GM12878 (cell line): Measurements from ENCODE around the gene PNMA1. TPM values are rescaled to one million over a fixed set of nuclear protein-coding genes. Genes with fewer than 3 reads are reported as not detected.

Experiments
- ATAC-seq: fragments of 200-7000 bp; cut with Tn5 transposase; 3 replicates; pipeline ENCODE4 v1.9.1; 2020; ENCODE audit warnings: mild to moderate bottlenecking, moderate library complexity
- BruUV-seq: library from RNA; stranded (reverse); fragments of 400-500 nt; replicated peaks from 2 replicates; lab custom pipeline; 2021; lab: Mats Ljungman, UMichigan
- CTCF ChIA-PET: fragments of 300-600 bp; sonication (Branson Sonifier 250); formaldehyde crosslinking; extraction: SDS; loops from one replicate; lab custom pipeline; 2021; ENCODE audit warnings: inconsistent platforms; lab: Yijun Ruan, JAX
- POLR2A ChIA-PET: fragments of 350-600 bp; formaldehyde crosslinking; extraction: SDS; loops from one replicate; lab custom pipeline; 2021; ENCODE audit warnings: inconsistent platforms; lab: Charles Lee
- RAD21 ChIA-PET: fragments of 300-600 bp; sonication (Branson Sonifier 250); formaldehyde crosslinking; loops from one replicate; lab custom pipeline; 2023; ENCODE audit warnings: antibody characterized with exemption; ENCODE audit not compliant: unreplicated experiment; lab: Charles Lee
- SMC1A ChIA-PET: fragments of 300-600 bp; sonication (Branson Sonifier 250); formaldehyde crosslinking; loops from one replicate; lab custom pipeline; 2023; ENCODE audit not compliant: unreplicated experiment, uncharacterized antibody; lab: Charles Lee
- DNase-seq: peaks from one replicate; pipeline ENCODE4 v3.0.0-alpha.2; 2011; ENCODE audit warnings: low read depth, low spot score
- FAIRE-seq: peaks from 3 replicates; lab custom pipeline; 2011; peaks lifted over from hg19 to GRCh38; lab: Jason Lieb, UNC
- H2AFZ ChIP-seq: 2 replicates; pipeline ENCODE4 v1.6.0; 2011; ENCODE audit warnings: low read depth, low read length, control low read depth; ENCODE audit not compliant: control insufficient read depth
- H3K27ac ChIP-seq: 2 replicates; pipeline ENCODE4 v1.5.1; 2011; ENCODE audit warnings: control low read depth; ENCODE audit not compliant: control insufficient read depth, insufficient read depth
- H3K27me3 ChIP-seq, 2 experiments: replicated peaks in 1 of 2; 2 replicates each; pipeline versions ENCODE4 v1.6.0 to v1.6.1; 2011; ENCODE audit warnings: low read length in 1 of 2; ENCODE audit not compliant: control insufficient read depth in 2 of 2, insufficient read depth in 2 of 2
- H3K36me3 ChIP-seq, 2 experiments: 2 replicates each; pipeline ENCODE4 v1.5.1; 2011; ENCODE audit warnings: low read length in 1 of 2; ENCODE audit not compliant: control insufficient read depth in 2 of 2, insufficient read depth in 2 of 2
- H3K4me1 ChIP-seq: 2 replicates; pipeline ENCODE4 v1.6.1; 2011; ENCODE audit warnings: mild to moderate bottlenecking, low read length, moderate library complexity, mixed read lengths; ENCODE audit not compliant: control insufficient read depth, insufficient read depth
- H3K4me2 ChIP-seq: 2 replicates; pipeline ENCODE4 v1.6.0; 2011; ENCODE audit warnings: control low read depth; ENCODE audit not compliant: control insufficient read depth, insufficient read depth
- H3K4me3 ChIP-seq: fragments of 200-600 bp; sonication (generic); 2 replicates; pipeline ENCODE4 v1.5.1; 2016
- H3K79me2 ChIP-seq: 2 replicates; pipeline ENCODE4 v1.6.0; 2011; ENCODE audit warnings: low read length; ENCODE audit not compliant: control insufficient read depth, insufficient read depth
- H3K9ac ChIP-seq: 2 replicates; pipeline ENCODE4 v1.8.0; 2011; ENCODE audit warnings: low read length, control low read depth, mixed read lengths; ENCODE audit not compliant: control insufficient read depth, insufficient read depth
- H3K9me3 ChIP-seq: replicated peaks from 3 replicates; pipeline ENCODE4 v1.5.1; 2011; ENCODE audit warnings: mild to moderate bottlenecking, low read length; ENCODE audit not compliant: control insufficient read depth, insufficient read depth
- H4K20me1 ChIP-seq: 2 replicates; pipeline ENCODE4 v1.6.0; 2011; ENCODE audit not compliant: control insufficient read depth, insufficient read depth
- ASH2L ChIP-seq: fragments of 300-600, 200-600 bp; sonication (generic); IDR thresholded peaks from 2 replicates; pipeline ENCODE4 v1.6.1; 2017; ENCODE audit warnings: low read depth, mild to moderate bottlenecking, borderline replicate concordance
- CHD1 ChIP-seq: IDR thresholded peaks from 2 replicates; pipeline ENCODE4 v1.6.1; 2012; ENCODE audit warnings: low read depth, low read length, improper control_type of control experiment
- ELK1 ChIP-seq: IDR thresholded peaks from 2 replicates; pipeline ENCODE4 v1.6.1; 2012; ENCODE audit warnings: low read depth, low read length, improper control_type of control experiment
- HDAC6 ChIP-seq: fragments of 200-600 bp; sonication (generic); IDR thresholded peaks from one replicate; pipeline ENCODE4 v1.8.0; 2017; ENCODE audit warnings: antibody characterized with exemption; ENCODE audit not compliant: unreplicated experiment
- IRF5 ChIP-seq: fragments of 450-650 bp; IDR thresholded peaks from 2 replicates; pipeline ENCODE4 v1.6.1; 2017; ENCODE audit warnings: borderline replicate concordance
- KAT2A ChIP-seq: conservative IDR thresholded peaks from 2 replicates; pipeline ENCODE4 v1.6.1; 2011; ENCODE audit warnings: low read depth, low read length; ENCODE audit not compliant: control insufficient read depth
- NBN ChIP-seq: fragments of 450-650 bp; IDR thresholded peaks from 2 replicates; pipeline ENCODE4 v1.6.1; 2016
- SIX5 ChIP-seq: IDR thresholded peaks from 2 replicates; pipeline ENCODE4 v1.6.1; 2011; ENCODE audit warnings: mild to moderate bottlenecking, low read depth, low read length, moderate library complexity; ENCODE audit not compliant: severe bottlenecking
- ZNF274 ChIP-seq: IDR thresholded peaks from one replicate; pipeline ENCODE4 v1.8.0; 2011; ENCODE audit not compliant: insufficient read length, insufficient read depth
- WGBS: methylation state at CpG from one replicate; pipeline ENCODE4 v1.1.6; 2016; ENCODE audit warnings: low lambda C conversion rate; ENCODE audit not compliant: insufficient replicate concordance, insufficient coverage; ENCODE audit errors: missing lambda C conversion rate; 5-methylcytosine and 5-hydroxymethylcytosine counted together
- in situ Hi-C: fragments of 300-500 bp; cut with MboI; formaldehyde crosslinking; loops from 9 replicates; pipeline ENCODE4 v1.14.3; 2018; ENCODE audit warnings: mixed read lengths
- intact Hi-C: fragments of 100-400 bp; cut with micrococcal nuclease; formaldehyde crosslinking; loops from one replicate; pipeline ENCODE4 v1.14.2; 2022; ENCODE audit not compliant: unreplicated experiment
- polyA plus RNA-seq, 11 experiments: library from polyadenylated mRNA; depleted of rRNA in 4 of 11; unstranded in 6 of 11; stranded (reverse) in 5 of 11; fragments of >200 nt; fragmentation: Nextera tagmentation in 4 of 11; fragmentation: Illumina TruSeq in 1 of 11; extraction: Ambion mirVana in 4 of 11; extraction: Trizol in 1 of 11; gene quantifications; 1 replicate in 1 of 11; 2 replicates in 10 of 11; pipeline versions ENCODE4 v1.2.1 to v1.2.3, GENCODE V29; 2011 to 2016; ENCODE audit warnings: inconsistent platforms in 2 of 11, missing spikeins in 2 of 11, low read depth in 1 of 11
- total RNA-seq, 4 experiments: library from RNA; depleted of rRNA in 3 of 4; stranded (reverse); fragments of >200 nt in 3 of 4; fragmentation: Illumina TruSeq in 1 of 4; extraction: Trizol in 1 of 4; gene quantifications; 2 replicates each; pipeline versions ENCODE4 v1.2.1 to v1.2.3, GENCODE V29; 2013 to 2021
- TF ChIP-seq, protein P1 (sequence below): fragments of 450-650 bp; IDR thresholded peaks from 2 replicates; pipeline ENCODE4 v1.6.1; 2014; ENCODE audit warnings: mild to moderate bottlenecking
- TF ChIP-seq, protein P2 (sequence below): IDR thresholded peaks from 2 replicates; pipeline ENCODE4 v1.6.1; 2011; ENCODE audit warnings: borderline replicate concordance, low read depth, mild to moderate bottlenecking, moderate library complexity, low read length; ENCODE audit not compliant: insufficient read depth, poor library complexity, severe bottlenecking

The PNMA1 gene
- total and polyA plus RNA-seq, 10 of the 15 experiments (the other 5 are each of a cell fraction or from before 2014, with no cell fraction given) = 1.8 to 39.3 (median 11.1) TPM

DNA sequence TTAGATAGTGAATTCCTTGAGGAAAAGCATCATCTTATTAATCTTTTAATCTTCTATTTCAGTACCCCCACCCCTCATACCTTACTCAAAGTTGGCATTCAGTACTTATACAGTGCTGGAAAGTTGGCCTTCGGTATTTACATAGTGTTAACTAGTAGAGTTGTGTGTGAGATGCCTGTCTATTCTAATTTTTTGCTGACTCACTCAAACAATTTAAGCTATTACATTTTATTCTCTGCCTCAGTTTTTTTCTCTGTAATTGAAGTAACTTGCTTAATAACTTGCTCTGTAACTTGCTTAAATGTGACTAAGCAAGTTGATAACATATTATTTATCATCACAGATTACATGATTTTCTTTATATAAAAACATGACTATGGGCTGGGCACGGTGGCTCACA is 49.1 kb downstream of the PNMA1 start:
- no peak overlapping the region for H3K27ac ChIP-seq
- no peak for FAIRE-seq
- intact Hi-C loops (no loop called here), in situ Hi-C loops (no loop called here)
- CTCF ChIA-PET = interaction anchor here (0.7 kb wide), 1 partner anchor 48 kb away, joined by 3 read pairs; no protein-coding TSS in a partner anchor
- RAD21 ChIA-PET = no interaction called here
- H3K27me3 ChIP-seq = no peaks in the 10 kb centered on the region
- H3K79me2 ChIP-seq = no peaks in the 10 kb centered on the region
- H2AFZ ChIP-seq = no peak overlapping the region
- no peak for DNase-seq
- no peak overlapping the region for H3K4me2 ChIP-seq
- POLR2A ChIA-PET = interaction anchor here (1.7 kb wide), 1 partner anchor 47 kb away, joined by 4 read pairs; no protein-coding TSS in a partner anchor
- ATAC-seq = no peak
- SMC1A ChIA-PET = interaction anchor here (0.9 kb wide), 1 partner anchor 96 kb away, joined by 3 read pairs; the partner anchor contains the start of gene ACOT2
- TF ChIP-seq CHD1 = no peak
- TF ChIP-seq, protein P1, sequence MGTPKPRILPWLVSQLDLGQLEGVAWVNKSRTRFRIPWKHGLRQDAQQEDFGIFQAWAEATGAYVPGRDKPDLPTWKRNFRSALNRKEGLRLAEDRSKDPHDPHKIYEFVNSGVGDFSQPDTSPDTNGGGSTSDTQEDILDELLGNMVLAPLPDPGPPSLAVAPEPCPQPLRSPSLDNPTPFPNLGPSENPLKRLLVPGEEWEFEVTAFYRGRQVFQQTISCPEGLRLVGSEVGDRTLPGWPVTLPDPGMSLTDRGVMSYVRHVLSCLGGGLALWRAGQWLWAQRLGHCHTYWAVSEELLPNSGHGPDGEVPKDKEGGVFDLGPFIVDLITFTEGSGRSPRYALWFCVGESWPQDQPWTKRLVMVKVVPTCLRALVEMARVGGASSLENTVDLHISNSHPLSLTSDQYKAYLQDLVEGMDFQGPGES = no peak
- TF ChIP-seq KAT2A = no peak
- no peak for TF ChIP-seq SIX5
- TF ChIP-seq ASH2L = no peak
- no peak for TF ChIP-seq ELK1
- no peak for TF ChIP-seq NBN
- TF ChIP-seq ZNF274 = no peak
- TF ChIP-seq HDAC6 = no peak
- TF ChIP-seq, protein P2, sequence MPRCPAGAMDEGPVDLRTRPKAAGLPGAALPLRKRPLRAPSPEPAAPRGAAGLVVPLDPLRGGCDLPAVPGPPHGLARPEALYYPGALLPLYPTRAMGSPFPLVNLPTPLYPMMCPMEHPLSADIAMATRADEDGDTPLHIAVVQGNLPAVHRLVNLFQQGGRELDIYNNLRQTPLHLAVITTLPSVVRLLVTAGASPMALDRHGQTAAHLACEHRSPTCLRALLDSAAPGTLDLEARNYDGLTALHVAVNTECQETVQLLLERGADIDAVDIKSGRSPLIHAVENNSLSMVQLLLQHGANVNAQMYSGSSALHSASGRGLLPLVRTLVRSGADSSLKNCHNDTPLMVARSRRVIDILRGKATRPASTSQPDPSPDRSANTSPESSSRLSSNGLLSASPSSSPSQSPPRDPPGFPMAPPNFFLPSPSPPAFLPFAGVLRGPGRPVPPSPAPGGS = no peak
- no peak for TF ChIP-seq IRF5
- WGBS = 95% methylated on average over 2 of the region's 2 CpGs
- H3K4me3 ChIP-seq = no peak overlapping the region
- H3K9ac ChIP-seq = no peak overlapping the region
- no TSS peak for BruUV-seq
- H3K9me3 ChIP-seq = no peaks in the 10 kb centered on the region
- H3K4me1 ChIP-seq = no peaks in the 10 kb centered on the region; the same call in 1 of the 2 replicates
- no peaks in the 10 kb centered on the region for H4K20me1 ChIP-seq
- no peaks in the 10 kb centered on the region for H3K36me3 ChIP-seq
